Right lobe of liver (tissue), 6 donors: ENCODE results near the gene FAS. TPM values are rescaled to one million over a fixed set of nuclear protein-coding genes. Genes with fewer than 3 reads are reported as not detected.
A peak's percentile ranks its signal among the peaks of the same experiment; 100 is the strongest.

Experiments
- ATAC-seq, 4 donors: fragments of 200-7000 bp; cut with Tn5 transposase; one replicate each; pipeline ENCODE4 v1.9.1; 2020; ENCODE audit warnings: mild to moderate bottlenecking in 4 of 4, moderate library complexity in 4 of 4
- DNase-seq, 3 donors: peaks; one replicate each; pipeline ENCODE4 v3.0.0-alpha.2; 2020
- H3K27ac ChIP-seq, 3 donors: fragments of 200-600 bp; one replicate each; pipeline ENCODE4 v1.8.0; 2022
- H3K27me3 ChIP-seq, 2 donors: fragments of 200-600 bp; one replicate each; pipeline ENCODE4 v1.8.0; 2022
- H3K36me3 ChIP-seq, 4 donors: fragments of 200-600 bp; sonication (generic) in 1 of 4; one replicate each; pipeline versions ENCODE4 v1.5.1 to v1.8.0; 2017 to 2022; ENCODE audit warnings: control low read depth in 1 of 4
- H3K4me1 ChIP-seq, 4 donors: fragments of 200-600 bp; sonication (generic) in 1 of 4; one replicate each; pipeline versions ENCODE4 v1.5.1 to v1.8.0; 2017 to 2022; ENCODE audit warnings: control low read depth in 1 of 4
- H3K4me3 ChIP-seq, 3 donors: fragments of 200-600 bp; one replicate each; pipeline ENCODE4 v1.8.0; 2022
- H3K9me3 ChIP-seq, 4 donors: fragments of 200-600 bp; sonication (generic) in 1 of 4; one replicate each; pipeline versions ENCODE4 v1.5.1 to v1.8.0; 2017 to 2022; ENCODE audit warnings: control low read depth in 1 of 4
- CTCF ChIP-seq, 4 donors: fragments of 200-600 bp in 3 of 4; fragments of 450-650 bp in 1 of 4; IDR thresholded peaks; one replicate each; pipeline versions ENCODE4 v1.5.1 to v1.8.0; 2016 to 2022; ENCODE audit warnings: antibody characterized with exemption in 4 of 4, mild to moderate bottlenecking in 2 of 4
- POLR2A ChIP-seq: fragments of 450-650 bp; IDR thresholded peaks from one replicate; pipeline ENCODE4 v1.6.1; 2017; ENCODE audit warnings: antibody characterized with exemption, mild to moderate bottlenecking
- WGBS: methylation state at CpG from one replicate; pipeline ENCODE4 v1.1.6; 2018; ENCODE audit warnings: low coverage, low lambda C conversion rate; ENCODE audit not compliant: insufficient coverage; ENCODE audit errors: missing lambda C conversion rate; 5-methylcytosine and 5-hydroxymethylcytosine counted together
- intact Hi-C, 2 donors: fragments of 100-400 bp; cut with DNase I; formaldehyde crosslinking; loops; one replicate each; pipeline versions ENCODE4 v1.11.2 to v1.14.1; 2022
- total RNA-seq, 6 experiments: library from RNA; depleted of rRNA in 2 of 6; stranded (reverse); fragments of >200 nt in 2 of 6; fragmentation: NEBNext Ultra II Directional in 3 of 6; extraction: Animal tissue kit (Norgen Biotek cat#: 25700) in 3 of 6; gene quantifications; one replicate each; pipeline versions ENCODE4 v1.1.0 to v1.2.4, GENCODE V29; 2016 to 2023
- donor health status: DM: no; HTN: yes; CAD: no.
- donor health status: DM: no; HTN: no; CAD: no.
- donor health status: DM: no; HTN: no; CAD: no.
- donor health status: DM: no; HTN: yes; CAD: no.
- donor health status: DM: no; HTN: yes; CAD: no.

FAS gene
- total RNA-seq, 6 experiments from 2014 or later: 9.0 to 22.3 (median 18.9) TPM

- TF ChIP-seq POLR2A: no peak
- no peak for TF ChIP-seq CTCF (IDR thresholded peaks at IDR 0.05)
- Histone ChIP-seq H3K36me3 (no peaks in the 10 kb centered on the region), H3K4me1 (peaks cover 0 to 32% (median 15%) of the 10 kb centered on the region in 4 donors), H3K27ac (peak overlapping the region in 2 of 3 donors; percentile 24 to 77), H3K27me3 (no peaks in the 10 kb centered on the region), H3K9me3 (no peaks in the 10 kb centered on the region), H3K4me3 (no peak overlapping the region)
- 57% methylated on average over 3 of the region's 4 CpGs for WGBS
- ATAC-seq (peak; percentile 45 to 64 (median 53)), DNase-seq (no peak)
- intact Hi-C loops: loop anchor here (5.0 to 10.0 kb wide), 2 partner anchors 43 to 46 kb away; no protein-coding TSS in a partner anchor
Measured at GRCh38 chr10:88980800-88981199, 9.8 kb upstream of the FAS start.

GRCh38 chr10:88981435-88981834, 9.2 kb upstream of the FAS start:
- H3K4me3 ChIP-seq: no peak overlapping the region
- ATAC-seq: peak in 3 of 4 donors; percentile 7 to 24 (median 10)
- no peaks in the 10 kb centered on the region for H3K9me3 ChIP-seq
- peak overlapping the region in 2 of 3 donors; percentile 24 to 77 for H3K27ac ChIP-seq
- no peak for DNase-seq
- no peaks in the 10 kb centered on the region for H3K36me3 ChIP-seq
- no peaks in the 10 kb centered on the region for H3K27me3 ChIP-seq
- 55% methylated on average over 5 of the region's 5 CpGs for WGBS
- H3K4me1 ChIP-seq: peaks cover 0 to 32% (median 14%) of the 10 kb centered on the region in 4 donors
- no peak for TF ChIP-seq POLR2A
- TF ChIP-seq CTCF (IDR thresholded peaks at IDR 0.05): no peak
- intact Hi-C loops: loop anchor here (5.0 to 10.0 kb wide), 2 partner anchors 44 to 47 kb away; no protein-coding TSS in a partner anchor

- intact Hi-C loops: loop anchor here (5.0 to 10.0 kb wide), 2 partner anchors 45 to 48 kb away; no protein-coding TSS in a partner anchor
- TF ChIP-seq POLR2A: no peak
- TF ChIP-seq CTCF (IDR thresholded peaks at IDR 0.05): no peak
- Histone ChIP-seq H3K9me3 (no peaks in the 10 kb centered on the region), H3K27me3 (no peaks in the 10 kb centered on the region), H3K4me3 (no peak overlapping the region), H3K36me3 (no peaks in the 10 kb centered on the region), H3K4me1 (peaks cover 0 to 40% (median 15%) of the 10 kb centered on the region in 4 donors), H3K27ac (no peak overlapping the region)
- WGBS: 82% methylated on average over 2 of the region's 2 CpGs
- DNase-seq (no peak), ATAC-seq (no peak)
Measured at GRCh38 chr10:88982366-88982765, 8.2 kb upstream of the FAS start.

GRCh38 chr10:88983206-88983605, 7.4 kb upstream of the FAS start:
- intact Hi-C loops: loop anchor here (5.0 to 10.0 kb wide), 2 partner anchors 46 to 48 kb away; no protein-coding TSS in a partner anchor
- 61% methylated on average over 2 of the region's 2 CpGs for WGBS
- no peak for DNase-seq
- Histone ChIP-seq H3K4me1 (peaks cover 0 to 46% (median 19%) of the 10 kb centered on the region in 4 donors), H3K27ac (no peak overlapping the region), H3K36me3 (no peaks in the 10 kb centered on the region), H3K9me3 (no peaks in the 10 kb centered on the region), H3K4me3 (no peak overlapping the region), H3K27me3 (no peaks in the 10 kb centered on the region)
- no peak for TF ChIP-seq CTCF (IDR thresholded peaks at IDR 0.05)
- no peak for TF ChIP-seq POLR2A
- peak in 1 of 4 donors; percentile 42 for ATAC-seq
